Ovary (tissue), 9 donors: ENCODE data around the gene CLCN6. TPM values are rescaled to one million over a fixed set of nuclear protein-coding genes. Genes with fewer than 3 reads are reported as not detected.

ENCODE experiments used
- DNase-seq, 5 donors: peaks; one replicate each; pipeline ENCODE4 v3.0.0-alpha.2; 2019 to 2020
- H3K27ac ChIP-seq, 2 donors: fragments of 200-600 bp; one replicate each; pipeline versions ENCODE4 v1.5.1 to v1.8.0; 2019 to 2022
- H3K27me3 ChIP-seq: fragments of 200-600 bp; one replicate; pipeline ENCODE4 v1.8.0; 2022
- H3K36me3 ChIP-seq: fragments of 200-600 bp; sonication (generic); one replicate; pipeline ENCODE4 v1.5.1; 2019
- H3K4me1 ChIP-seq: one replicate; pipeline ENCODE4 v1.8.1; 2013; ENCODE audit warnings: mild to moderate bottlenecking, moderate library complexity; ENCODE audit not compliant: insufficient read depth
- H3K4me3 ChIP-seq: fragments of 200-600 bp; sonication (generic); one replicate; pipeline ENCODE4 v1.5.1; 2017
- H3K9me3 ChIP-seq, 2 donors: fragments of 200-600 bp in 1 of 2; sonication (generic) in 1 of 2; one replicate each; pipeline versions ENCODE4 v1.5.1 to v1.8.1; 2013 to 2019; ENCODE audit warnings: mild to moderate bottlenecking in 1 of 2, moderate library complexity in 1 of 2
- EP300 ChIP-seq: sonication (generic); formaldehyde crosslinking; IDR thresholded peaks from one replicate; pipeline ENCODE4 v1.6.1; 2017; ENCODE audit warnings: antibody characterized with exemption
- POLR2A ChIP-seq: fragments of 450-650 bp; IDR thresholded peaks from one replicate; pipeline ENCODE4 v1.6.1; 2017; ENCODE audit warnings: antibody characterized with exemption, mild to moderate bottlenecking, moderate library complexity
- WGBS, 3 donors: extraction: QIAGEN DNeasy Blood & Tissue Kit in 1 of 3; methylation state at CpG; one replicate each; pipeline versions ENCODE4 v1.1.5 to v1.1.7; 2013 to 2017; 5-methylcytosine and 5-hydroxymethylcytosine counted together
- intact Hi-C, 4 donors: fragments of 100-400 bp; cut with DNase I; formaldehyde crosslinking; loops; one replicate each; pipeline versions ENCODE4 v1.11.0 to v1.15.1; 2022 to 2023
- polyA plus RNA-seq, 2 donors: library from polyadenylated mRNA; stranded (reverse); fragments of 200-250 nt in 1 of 2; fragments of 350-450 nt in 1 of 2; fragmentation: Illumina TruSeq in 1 of 2; extraction: RNeasy Lipid Tissue Mini Kit (QIAGEN cat#74804) in 1 of 2; gene quantifications; one replicate each; pipeline ENCODE4 v1.2.3, GENCODE V29; 2013 to 2014
- total RNA-seq, 7 donors: library from RNA; depleted of rRNA in 2 of 7; stranded (reverse); fragments of >200 nt in 2 of 7; fragmentation: NEBNext Ultra II Directional in 3 of 7; extraction: Animal tissue kit (Norgen Biotek cat#: 25700) in 3 of 7; gene quantifications; one replicate each; pipeline versions ENCODE4 v1.1.0 to v1.2.4, GENCODE V29; 2016 to 2023
- TF ChIP-seq, protein P1 (sequence below), 3 donors: fragments of 450-650 bp in 2 of 3; fragments of 200-600 bp in 1 of 3; IDR thresholded peaks; one replicate each; pipeline versions ENCODE4 v1.5.1 to v1.8.0; 2016 to 2022; ENCODE audit warnings: antibody characterized with exemption in 3 of 3, mild to moderate bottlenecking in 1 of 3
- donor health status: DM: no; HTN: no; CAD: no; lungs with moderate emphysema.
- donor health status: DM: no; HTN: no; CAD: no.
- donor health status: Bipolar disorder and iron deficiency.
- donor health status: DM: yes; HTN: yes; CAD: no.
- donor health status: DM: no; HTN: no; CAD: no.
- donor health status: DM: yes; HTN: yes; CAD: no.

The CLCN6 gene
- total and polyA plus RNA-seq, 9 donors: 11.7 to 39.7 (median 25.6) TPM

- H3K9me3 ChIP-seq: no peaks in the 10 kb centered on the region
- DNase-seq: no peak
- H3K27ac ChIP-seq: no peak overlapping the region
- H3K36me3 ChIP-seq: no peaks in the 10 kb centered on the region
- H3K27me3 ChIP-seq: no peaks in the 10 kb centered on the region
- 79 to 86% (median 81%) methylated on average over 12 of the region's 12 CpGs for WGBS, 3 donors
- H3K4me3 ChIP-seq: no peak overlapping the region
- TF ChIP-seq POLR2A: no peak
- no peak for TF ChIP-seq EP300
- TF ChIP-seq, protein P1, sequence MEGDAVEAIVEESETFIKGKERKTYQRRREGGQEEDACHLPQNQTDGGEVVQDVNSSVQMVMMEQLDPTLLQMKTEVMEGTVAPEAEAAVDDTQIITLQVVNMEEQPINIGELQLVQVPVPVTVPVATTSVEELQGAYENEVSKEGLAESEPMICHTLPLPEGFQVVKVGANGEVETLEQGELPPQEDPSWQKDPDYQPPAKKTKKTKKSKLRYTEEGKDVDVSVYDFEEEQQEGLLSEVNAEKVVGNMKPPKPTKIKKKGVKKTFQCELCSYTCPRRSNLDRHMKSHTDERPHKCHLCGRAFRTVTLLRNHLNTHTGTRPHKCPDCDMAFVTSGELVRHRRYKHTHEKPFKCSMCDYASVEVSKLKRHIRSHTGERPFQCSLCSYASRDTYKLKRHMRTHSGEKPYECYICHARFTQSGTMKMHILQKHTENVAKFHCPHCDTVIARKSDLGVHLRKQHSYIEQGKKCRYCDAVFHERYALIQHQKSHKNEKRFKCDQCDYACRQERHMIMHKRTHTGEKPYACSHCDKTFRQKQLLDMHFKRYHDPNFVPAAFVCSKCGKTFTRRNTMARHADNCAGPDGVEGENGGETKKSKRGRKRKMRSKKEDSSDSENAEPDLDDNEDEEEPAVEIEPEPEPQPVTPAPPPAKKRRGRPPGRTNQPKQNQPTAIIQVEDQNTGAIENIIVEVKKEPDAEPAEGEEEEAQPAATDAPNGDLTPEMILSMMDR (IDR thresholded peaks at IDR 0.05): no peak
- H3K4me1 ChIP-seq: no peaks in the 10 kb centered on the region
- intact Hi-C loops: no loop called here
Observed at GRCh38 chr1:11817192-11817591, 11.2 kb downstream of the CLCN6 start.

- no peaks in the 10 kb centered on the region for H3K27me3 ChIP-seq
- no peak overlapping the region for H3K27ac ChIP-seq
- intact Hi-C loops: no loop called here
- no peak for DNase-seq
- TF ChIP-seq, protein P1 (IDR thresholded peaks at IDR 0.05): no peak
- TF ChIP-seq POLR2A (no peak), EP300 (no peak)
- no peaks in the 10 kb centered on the region for H3K36me3 ChIP-seq
- no peaks in the 10 kb centered on the region for H3K4me1 ChIP-seq
- WGBS, 3 donors: 61 to 83% (median 82%) methylated on average over 3 of the region's 3 CpGs
- H3K9me3 ChIP-seq: no peaks in the 10 kb centered on the region
- H3K4me3 ChIP-seq: no peak overlapping the region
Observed at GRCh38 chr1:11822091-11822490, 16.1 kb downstream of the CLCN6 start.

DNA sequence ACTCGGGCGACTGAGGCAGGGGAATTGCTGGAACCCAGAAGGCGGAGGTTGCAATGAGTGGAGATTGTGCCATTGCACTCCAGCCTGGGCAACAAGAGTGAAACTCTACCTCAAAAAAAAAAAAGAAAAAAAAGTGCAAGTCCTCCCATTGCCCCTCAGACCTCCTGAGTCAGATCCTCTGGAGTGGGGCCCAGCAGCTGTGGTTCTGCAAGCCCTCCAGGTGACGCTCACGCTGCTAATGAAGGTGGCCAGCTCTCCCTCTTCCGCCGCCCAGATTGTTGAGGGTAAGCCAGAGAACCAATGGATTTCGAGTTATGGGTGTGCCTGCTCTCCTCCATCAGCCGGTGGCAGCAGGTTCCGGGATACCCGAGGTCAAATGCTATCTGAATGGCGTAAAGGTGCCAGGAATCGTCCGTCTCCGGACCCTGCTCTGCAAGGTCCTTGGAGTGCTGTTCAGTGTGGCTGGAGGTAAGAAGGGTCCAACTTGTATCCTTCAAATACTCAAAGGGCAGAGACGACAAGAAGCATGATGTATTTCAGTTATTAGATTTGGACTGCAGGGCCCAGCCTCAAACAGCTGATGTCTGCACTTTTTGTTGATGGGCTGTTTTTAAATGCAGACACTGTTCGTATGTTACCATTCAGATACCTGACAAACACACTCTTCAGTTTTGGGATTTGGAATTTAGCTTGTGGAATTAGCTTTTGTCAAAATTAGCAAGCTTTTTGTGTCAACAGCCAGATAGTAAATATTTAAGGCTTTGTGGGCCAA, 17.6 kb downstream of the CLCN6 start:
- Histone ChIP-seq H3K27ac (no peak overlapping the region), H3K36me3 (no peaks in the 10 kb centered on the region), H3K9me3 (no peaks in the 10 kb centered on the region), H3K4me1 (no peaks in the 10 kb centered on the region), H3K27me3 (no peaks in the 10 kb centered on the region), H3K4me3 (no peak overlapping the region)
- intact Hi-C loops: no loop called here
- DNase-seq: no peak
- WGBS, 3 donors: 75 to 86% (median 79%) methylated on average over 17 of the region's 17 CpGs
- TF ChIP-seq, protein P1 (IDR thresholded peaks at IDR 0.05): no peak
- TF ChIP-seq POLR2A: no peak
- no peak for TF ChIP-seq EP300

DNA sequence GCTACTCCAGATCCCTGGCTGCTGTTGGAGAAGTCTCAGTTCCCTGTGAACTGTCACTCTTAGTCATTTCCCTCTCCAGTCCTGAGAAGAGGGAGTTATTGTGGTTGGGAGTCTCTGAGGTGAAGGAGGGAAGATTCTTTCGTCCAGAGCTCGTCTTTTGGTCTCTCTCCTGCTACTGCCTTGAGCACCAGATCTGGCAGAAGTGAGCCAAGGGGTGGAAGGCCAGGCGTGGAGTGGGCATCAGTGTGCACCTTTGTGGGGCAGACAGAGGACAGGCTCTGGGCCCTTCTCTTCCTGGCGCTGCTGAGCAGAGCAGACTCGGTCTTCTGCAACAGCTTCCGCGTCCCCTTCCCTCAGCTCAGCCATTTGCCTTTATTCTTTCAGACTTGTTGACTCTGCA, 19.1 kb downstream of the CLCN6 start:
- TF ChIP-seq, protein P1 (IDR thresholded peaks at IDR 0.05): no peak
- TF ChIP-seq POLR2A: no peak
- no peak for TF ChIP-seq EP300
- no peak overlapping the region for H3K27ac ChIP-seq
- intact Hi-C loops: no loop called here
- H3K36me3 ChIP-seq: no peaks in the 10 kb centered on the region
- H3K27me3 ChIP-seq: no peaks in the 10 kb centered on the region
- no peaks in the 10 kb centered on the region for H3K9me3 ChIP-seq
- H3K4me3 ChIP-seq: no peak overlapping the region
- 86 to 93% (median 89%) methylated on average over 7 of the region's 7 CpGs for WGBS, 3 donors
- no peaks in the 10 kb centered on the region for H3K4me1 ChIP-seq
- no peak for DNase-seq
